Liver (tissue), 3 donors: Measurements from ENCODE around the gene EIF4G3.

Source experiments
- ATF3 ChIP-seq: IDR thresholded peaks from 2 replicates; pipeline ENCODE4 v1.6.1; 2016; ENCODE audit warnings: antibody characterized with exemption
- CTCF ChIP-seq: fragments of 150-350 bp; IDR thresholded peaks from 2 replicates; pipeline ENCODE4 v1.5.1; 2017; ENCODE audit warnings: improper control_type of control experiment, low read depth, low read length; ENCODE audit not compliant: missing input control
- FOXA1 ChIP-seq: IDR thresholded peaks from 2 replicates; pipeline ENCODE4 v1.6.1; 2016; ENCODE audit warnings: antibody characterized with exemption
- HNF4A ChIP-seq, 2 donors: conservative IDR thresholded peaks; 2 replicates each; pipeline ENCODE4 v1.6.1; 2016; ENCODE audit warnings: antibody characterized with exemption in 2 of 2, mild to moderate bottlenecking in 2 of 2
- JUND ChIP-seq, 2 donors: IDR thresholded peaks; 2 replicates each; pipeline ENCODE4 v1.6.1; 2016; ENCODE audit warnings: antibody characterized with exemption in 2 of 2
- MAX ChIP-seq: IDR thresholded peaks from 2 replicates; pipeline ENCODE4 v1.6.1; 2016; ENCODE audit warnings: antibody characterized with exemption
- NR2F2 ChIP-seq: IDR thresholded peaks from 2 replicates; pipeline ENCODE4 v1.6.1; 2016; ENCODE audit warnings: antibody characterized with exemption
- RAD21 ChIP-seq, 2 donors: IDR thresholded peaks; 2 replicates each; pipeline ENCODE4 v1.6.1; 2016; ENCODE audit warnings: antibody characterized with exemption in 2 of 2, mild to moderate bottlenecking in 2 of 2
- REST ChIP-seq: IDR thresholded peaks from 2 replicates; pipeline ENCODE4 v1.6.1; 2016; ENCODE audit warnings: antibody characterized with exemption, mild to moderate bottlenecking
- RXRA ChIP-seq, 2 donors: IDR thresholded peaks; 2 replicates each; pipeline ENCODE4 v1.6.1; 2017 to 2018; ENCODE audit warnings: antibody characterized with exemption in 2 of 2, mild to moderate bottlenecking in 1 of 2
- SP1 ChIP-seq: IDR thresholded peaks from 2 replicates; pipeline ENCODE4 v1.6.1; 2018; ENCODE audit warnings: antibody characterized with exemption, mild to moderate bottlenecking
- TAF1 ChIP-seq: conservative IDR thresholded peaks from 2 replicates; pipeline ENCODE4 v1.6.1; 2016; ENCODE audit warnings: antibody characterized with exemption, mild to moderate bottlenecking
- YY1 ChIP-seq: IDR thresholded peaks from 2 replicates; pipeline ENCODE4 v1.6.1; 2016; ENCODE audit warnings: antibody characterized with exemption, mild to moderate bottlenecking
- ZBTB33 ChIP-seq: IDR thresholded peaks from 2 replicates; pipeline ENCODE4 v1.6.1; 2016; ENCODE audit warnings: antibody characterized with exemption
- donor health status: healthy.
- donor health status: healthy.

GRCh38 chr1:21012937-21013336, 163.8 kb downstream of the EIF4G3 start:
- TF ChIP-seq RAD21 (IDR thresholded peaks at IDR 0.05) (no peak), CTCF (no peak), ATF3 (no peak), REST (no peak), FOXA1 (no peak), RXRA (IDR thresholded peaks at IDR 0.05) (no peak), MAX (no peak), SP1 (no peak), NR2F2 (no peak), YY1 (no peak), HNF4A (conservative IDR thresholded peaks at IDR 0.05) (no peak), JUND (IDR thresholded peaks at IDR 0.05) (no peak), TAF1 (no peak), ZBTB33 (no peak)
